Colonic mucosa (tissue), 4 donors: ENCODE measurements around the gene ASRGL1. TPM values are rescaled to one million over a fixed set of nuclear protein-coding genes. Genes with fewer than 3 reads are reported as not detected.

Source experiments
- DNase-seq: peaks from one replicate; pipeline ENCODE4 v3.0.0-alpha.2; 2020
- H3K27ac ChIP-seq: fragments of 200-600 bp; one replicate; pipeline ENCODE4 v1.8.0; 2021
- H3K27me3 ChIP-seq: fragments of 200-600 bp; one replicate; pipeline ENCODE4 v1.8.0; 2021
- H3K36me3 ChIP-seq: fragments of 200-600 bp; one replicate; pipeline ENCODE4 v1.8.0; 2021
- H3K4me1 ChIP-seq: fragments of 200-600 bp; one replicate; pipeline ENCODE4 v1.8.0; 2021; ENCODE audit warnings: mild to moderate bottlenecking
- H3K4me3 ChIP-seq: fragments of 200-600 bp; one replicate; pipeline ENCODE4 v1.8.0; 2021
- H3K9ac ChIP-seq, 2 donors: one replicate each; pipeline ENCODE4 v1.7.0; 2013; ENCODE audit warnings: control low read depth in 2 of 2, low read depth in 2 of 2, low read length in 2 of 2
- H3K9me3 ChIP-seq: fragments of 200-600 bp; one replicate; pipeline ENCODE4 v1.8.0; 2021
- CTCF ChIP-seq: fragments of 200-600 bp; IDR thresholded peaks from one replicate; pipeline ENCODE4 v1.8.0; 2022; ENCODE audit warnings: antibody characterized with exemption, mild to moderate bottlenecking
- intact Hi-C: fragments of 100-400 bp; cut with DNase I; formaldehyde crosslinking; loops from one replicate; pipeline ENCODE4 v1.14.1; 2022
- total RNA-seq, 2 donors: library from RNA; stranded (reverse); fragmentation: NEBNext Ultra II Directional in 1 of 2; extraction: Animal tissue kit (Norgen Biotek cat#: 25700) in 1 of 2; gene quantifications; one replicate each; pipeline ENCODE4 v1.2.1, GENCODE V29; 2021
- donor health status: healthy.
- donor health status: DM: no; HTN: no; CAD: no.
- donor health status: DM: no; HTN: no; CAD: no.

ASRGL1 gene
- total RNA-seq, 2 donors from 2014 or later = 32.5 to 71.7 TPM

- no peak overlapping the region for H3K27ac ChIP-seq
- no peaks in the 10 kb centered on the region for H3K36me3 ChIP-seq
- intact Hi-C loops = no loop called here
- no peaks in the 10 kb centered on the region for H3K9me3 ChIP-seq
- H3K27me3 ChIP-seq = no peaks in the 10 kb centered on the region
- H3K4me3 ChIP-seq = no peak overlapping the region
- peak overlapping the region in 1 of 2 donors; percentile 29 for H3K9ac ChIP-seq
- DNase-seq = no peak
- TF ChIP-seq CTCF = no peak
- H3K4me1 ChIP-seq = peaks cover 7% of the 10 kb centered on the region
Measured at GRCh38 chr11:62433904-62434276, 96.6 kb downstream of the ASRGL1 start.

- Histone ChIP-seq H3K27ac (peak overlapping the region; percentile 37), H3K4me1 (peaks cover 7% of the 10 kb centered on the region)
- TF ChIP-seq CTCF = no peak
Measured at GRCh38 chr11:62435846-62436660, 98.8 kb downstream of the ASRGL1 start.

GRCh38 chr11:62437616-62438015 is 100.4 kb downstream of the ASRGL1 start:
- no peak for DNase-seq
- Histone ChIP-seq H3K4me1 (peaks cover 7% of the 10 kb centered on the region), H3K4me3 (no peak overlapping the region), H3K9ac (no peak overlapping the region), H3K36me3 (no peaks in the 10 kb centered on the region), H3K27me3 (no peaks in the 10 kb centered on the region), H3K27ac (no peak overlapping the region), H3K9me3 (no peaks in the 10 kb centered on the region)
- intact Hi-C loops = no loop called here
- no peak for TF ChIP-seq CTCF

More at GRCh38 chr11:62435846-62436660, 98.8 kb downstream of the ASRGL1 start:
- Histone ChIP-seq H3K9me3 (no peaks in the 10 kb centered on the region), H3K9ac (no peak overlapping the region), H3K4me3 (no peak overlapping the region), H3K36me3 (no peaks in the 10 kb centered on the region), H3K27me3 (no peaks in the 10 kb centered on the region)
- DNase-seq = no peak
- intact Hi-C loops = no loop called here

GRCh38 chr11:62438641-62439040 is 101.4 kb downstream of the ASRGL1 start:
- DNase-seq = no peak
- no peak overlapping the region for H3K4me3 ChIP-seq
- H3K4me1 ChIP-seq = peaks cover 2% of the 10 kb centered on the region
- TF ChIP-seq CTCF = no peak
- no peak overlapping the region for H3K27ac ChIP-seq
- H3K27me3 ChIP-seq = no peaks in the 10 kb centered on the region
- no peaks in the 10 kb centered on the region for H3K36me3 ChIP-seq
- no peak overlapping the region for H3K9ac ChIP-seq
- intact Hi-C loops = no loop called here
- no peaks in the 10 kb centered on the region for H3K9me3 ChIP-seq

- H3K27ac ChIP-seq = peak overlapping the region; percentile 37
- intact Hi-C loops = no loop called here
Measured at GRCh38 chr11:62439785-62440602, 102.7 kb downstream of the ASRGL1 start.

More at GRCh38 chr11:62439785-62440602, 102.7 kb downstream of the ASRGL1 start:
- Histone ChIP-seq H3K27me3 (no peaks in the 10 kb centered on the region), H3K9me3 (no peaks in the 10 kb centered on the region), H3K4me3 (no peak overlapping the region), H3K9ac (peak overlapping the region in 1 of 2 donors; percentile 41), H3K4me1 (no peaks in the 10 kb centered on the region), H3K36me3 (no peaks in the 10 kb centered on the region)
- no peak for TF ChIP-seq CTCF
- DNase-seq = no peak

Other genes starting within 250 kb of the ASRGL1 start
- 10 to 100 TPM; 35.1 to 93.4 TPM for gene INCENP, start 213.4 kb upstream of the ASRGL1 start, total RNA-seq
- not detected for gene SCGB1D1, start 147.2 kb upstream of the ASRGL1 start, total RNA-seq
- gene SCGB2A1, start 128.8 kb upstream of the ASRGL1 start, total RNA-seq = 1 to 10 TPM; 6.1 to 6.7 TPM
- not detected for gene SCGB1D2, start 95.2 kb upstream of the ASRGL1 start, total RNA-seq
- gene SCGB2A2, start 67.3 kb upstream of the ASRGL1 start, total RNA-seq = not detected
- not detected for gene SCGB1D4, start 38.4 kb upstream of the ASRGL1 start, total RNA-seq
- 1 to 10 TPM in 1 of 2 donors, not detected in 1; 2.3 TPM for gene SCGB1A1, start 81.6 kb downstream of the ASRGL1 start, total RNA-seq
- gene AHNAK, start 209.4 kb downstream of the ASRGL1 start, total RNA-seq = 100 to 1,000 TPM; 458 to 631 TPM
- 1,000 to 10,000 TPM; 1,328 to 1,358 TPM for gene EEF1G, start 236.4 kb downstream of the ASRGL1 start, total RNA-seq